OCI-LY7 (cell line): ENCODE results near the gene ADARB2. TPM values are rescaled to one million over a fixed set of nuclear protein-coding genes. Genes with fewer than 3 reads are reported as not detected.
A peak's percentile ranks its signal among the peaks of the same experiment; 100 is the strongest.

Experiments
- BruUV-seq: library from RNA; stranded (reverse); fragments of 400-500 nt; replicated peaks from 2 replicates; lab custom pipeline; 2021; lab: Mats Ljungman, UMichigan
- CTCF ChIA-PET: fragments of 300-600 bp; sonication (Branson Sonifier 250); formaldehyde crosslinking; loops from one replicate; lab custom pipeline; 2022; ENCODE audit warnings: antibody characterized with exemption; ENCODE audit not compliant: unreplicated experiment; lab: Charles Lee
- POLR2A ChIA-PET: fragments of 300-600 bp; sonication (Branson Sonifier 250); formaldehyde crosslinking; loops from one replicate; lab custom pipeline; 2022; ENCODE audit warnings: antibody characterized with exemption; lab: Charles Lee
- DNase-seq: peaks from one replicate; pipeline ENCODE4 v3.0.0-alpha.2; 2015; ENCODE audit warnings: low spot score
- H2AFZ ChIP-seq: fragments of 200-600 bp; sonication (generic), shearing (Covaris generic); 2 replicates; pipeline ENCODE4 v1.6.1; 2014; ENCODE audit warnings: mild to moderate bottlenecking, antibody characterized with exemption, low read length, moderate library complexity
- H3K27ac ChIP-seq: fragments of 200-600 bp; sonication (generic); 2 replicates; pipeline ENCODE4 v1.5.1; 2014; ENCODE audit warnings: mixed run types, low read depth, mild to moderate bottlenecking, moderate library complexity, low read length, inconsistent platforms; ENCODE audit not compliant: poor library complexity, severe bottlenecking
- H3K36me3 ChIP-seq: fragments of 200-600 bp; sonication (generic); 2 replicates; pipeline ENCODE4 v1.6.1; 2014; ENCODE audit warnings: mild to moderate bottlenecking, antibody characterized with exemption, low read length, moderate library complexity, mixed read lengths; ENCODE audit not compliant: insufficient read depth
- H3K4me1 ChIP-seq: fragments of 200-600 bp; sonication (generic); 2 replicates; pipeline ENCODE4 v1.5.1; 2014; ENCODE audit warnings: mild to moderate bottlenecking, low read length; ENCODE audit not compliant: insufficient read depth, poor library complexity, severe bottlenecking
- H3K4me2 ChIP-seq: fragments of 200-600 bp; sonication (generic); 2 replicates; pipeline ENCODE4 v1.6.1; 2014; ENCODE audit warnings: mild to moderate bottlenecking, low read length
- H3K4me3 ChIP-seq: fragments of 200-600 bp; sonication (generic); 2 replicates; pipeline ENCODE4 v1.5.1; 2014; ENCODE audit warnings: mild to moderate bottlenecking, low read depth, low read length; ENCODE audit not compliant: poor library complexity, severe bottlenecking
- H3K79me2 ChIP-seq: fragments of 200-600 bp; sonication (generic); 2 replicates; pipeline ENCODE4 v1.6.1; 2016; ENCODE audit warnings: low read depth, mild to moderate bottlenecking, low read length, moderate library complexity, mixed read lengths; ENCODE audit not compliant: insufficient read depth
- H3K9me2 ChIP-seq: fragments of 200-600 bp; sonication (generic); 2 replicates; pipeline ENCODE4 v1.6.1; 2016; ENCODE audit warnings: mild to moderate bottlenecking, low read length, mixed read lengths; ENCODE audit not compliant: insufficient read depth
- H3K9me3 ChIP-seq: fragments of 200-600 bp; sonication (generic); 2 replicates; pipeline ENCODE4 v1.6.1; 2014; ENCODE audit warnings: mild to moderate bottlenecking, mixed run types, low read length, mixed read lengths
- H4K20me1 ChIP-seq: fragments of 200-600 bp; sonication (generic); 2 replicates; pipeline ENCODE4 v1.6.1; 2014; ENCODE audit warnings: mild to moderate bottlenecking, antibody characterized with exemption, low read length, moderate library complexity, mixed read lengths; ENCODE audit not compliant: insufficient read depth
- EZH2phosphoT487 ChIP-seq: fragments of 200-600 bp; sonication (generic); IDR thresholded peaks from 2 replicates; pipeline ENCODE4 v1.6.1; 2018; ENCODE audit warnings: low read depth, borderline replicate concordance, mild to moderate bottlenecking, mixed run types, antibody characterized with exemption, low read length, moderate library complexity, mixed read lengths
- intact Hi-C: fragments of 100-400 bp; cut with micrococcal nuclease; formaldehyde crosslinking; loops from one replicate; pipeline ENCODE4 v1.10.0; 2022; ENCODE audit not compliant: unreplicated experiment
- total RNA-seq, 2 experiments: library from RNA; depleted of rRNA in 1 of 2; stranded (reverse); fragments of >200 nt in 1 of 2; shearing (Covaris generic) in 1 of 2; gene quantifications; 2 replicates each; pipeline ENCODE4 v1.2.3, GENCODE V29; 2014 to 2022
- TF ChIP-seq, protein P1 (sequence below): fragments of 200-600 bp; sonication (generic); conservative IDR thresholded peaks from 2 replicates; pipeline ENCODE4 v1.5.1; 2014; ENCODE audit warnings: mild to moderate bottlenecking, antibody characterized with exemption, low read length, moderate library complexity, mixed read lengths

The ADARB2 gene
- total RNA-seq, 2 experiments from 2014 or later: 0.03 TPM; not detected in 1

DNA sequence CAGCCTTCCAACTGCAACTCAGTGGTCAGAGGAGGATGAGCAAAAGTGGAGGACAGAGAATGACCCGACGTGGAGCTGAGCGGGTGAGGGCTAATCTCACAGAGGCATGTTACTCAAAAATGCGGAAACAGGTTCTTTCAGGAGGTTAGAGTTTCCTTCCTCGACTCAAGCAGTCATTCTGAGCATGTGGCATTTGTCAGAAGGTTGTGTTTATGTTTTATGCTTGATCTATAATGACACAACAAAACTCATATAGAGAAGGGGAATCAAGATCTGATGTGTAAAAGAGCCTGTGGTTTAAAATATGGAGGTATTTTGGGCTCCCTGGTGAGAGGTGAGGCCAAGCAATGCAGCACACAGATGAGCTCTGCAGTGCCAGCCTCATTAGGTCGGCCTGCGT is 311.4 kb downstream of the ADARB2 start:
- intact Hi-C loops: no loop called here
- ChIA-PET CTCF (no interaction called here), POLR2A (no interaction called here)
- DNase-seq: peak; percentile 27
- Histone ChIP-seq H3K79me2 (no peaks in the 10 kb centered on the region), H2AFZ (no peak overlapping the region), H3K4me1 (peaks cover 16% of the 10 kb centered on the region), H4K20me1 (no peaks in the 10 kb centered on the region; the same call in 1 of the 2 replicates), H3K9me3 (peaks cover 4% of the 10 kb centered on the region; the same call in 1 of the 2 replicates), H3K9me2 (no peaks in the 10 kb centered on the region), H3K4me2 (no peak overlapping the region), H3K27ac (no peak overlapping the region), H3K36me3 (no peaks in the 10 kb centered on the region), H3K4me3 (no peak overlapping the region)
- no TSS peak for BruUV-seq
- TF ChIP-seq, protein P1, sequence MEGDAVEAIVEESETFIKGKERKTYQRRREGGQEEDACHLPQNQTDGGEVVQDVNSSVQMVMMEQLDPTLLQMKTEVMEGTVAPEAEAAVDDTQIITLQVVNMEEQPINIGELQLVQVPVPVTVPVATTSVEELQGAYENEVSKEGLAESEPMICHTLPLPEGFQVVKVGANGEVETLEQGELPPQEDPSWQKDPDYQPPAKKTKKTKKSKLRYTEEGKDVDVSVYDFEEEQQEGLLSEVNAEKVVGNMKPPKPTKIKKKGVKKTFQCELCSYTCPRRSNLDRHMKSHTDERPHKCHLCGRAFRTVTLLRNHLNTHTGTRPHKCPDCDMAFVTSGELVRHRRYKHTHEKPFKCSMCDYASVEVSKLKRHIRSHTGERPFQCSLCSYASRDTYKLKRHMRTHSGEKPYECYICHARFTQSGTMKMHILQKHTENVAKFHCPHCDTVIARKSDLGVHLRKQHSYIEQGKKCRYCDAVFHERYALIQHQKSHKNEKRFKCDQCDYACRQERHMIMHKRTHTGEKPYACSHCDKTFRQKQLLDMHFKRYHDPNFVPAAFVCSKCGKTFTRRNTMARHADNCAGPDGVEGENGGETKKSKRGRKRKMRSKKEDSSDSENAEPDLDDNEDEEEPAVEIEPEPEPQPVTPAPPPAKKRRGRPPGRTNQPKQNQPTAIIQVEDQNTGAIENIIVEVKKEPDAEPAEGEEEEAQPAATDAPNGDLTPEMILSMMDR: no peak
- no peak for TF ChIP-seq EZH2phosphoT487

DNA sequence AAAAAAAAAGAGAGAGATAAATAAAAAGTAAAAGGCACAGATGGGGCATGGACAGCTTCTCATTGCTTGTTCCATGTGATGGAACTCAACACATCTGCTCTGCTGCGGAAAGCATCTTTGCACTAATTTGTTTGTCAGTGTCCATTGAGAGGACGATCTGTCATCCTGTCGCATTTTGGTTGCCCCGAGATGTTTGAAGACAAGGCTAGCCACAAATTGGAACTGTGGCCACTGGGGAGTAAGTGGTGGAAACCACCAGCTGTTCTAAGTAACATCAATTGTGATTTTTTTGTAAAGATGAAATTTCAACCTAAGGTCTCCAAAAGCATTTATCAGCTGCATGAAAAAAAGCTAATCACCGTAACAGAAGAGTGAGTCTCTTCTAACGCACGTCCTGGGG is 312.7 kb downstream of the ADARB2 start:
- Histone ChIP-seq H4K20me1 (no peaks in the 10 kb centered on the region; the same call in 1 of the 2 replicates), H3K4me3 (no peak overlapping the region), H3K36me3 (no peaks in the 10 kb centered on the region), H3K4me1 (peaks cover 27% of the 10 kb centered on the region), H2AFZ (no peak overlapping the region), H3K9me2 (no peaks in the 10 kb centered on the region), H3K79me2 (no peaks in the 10 kb centered on the region), H3K4me2 (no peak overlapping the region), H3K27ac (no peak overlapping the region), H3K9me3 (no peaks in the 10 kb centered on the region)
- no TSS peak for BruUV-seq
- POLR2A ChIA-PET: no interaction called here
- DNase-seq: no peak
- intact Hi-C loops: loop anchor here (5.0 kb wide), 2 partner anchors 93 to 333 kb away; no protein-coding TSS in a partner anchor
- CTCF ChIA-PET: no interaction called here
- TF ChIP-seq, protein P1: no peak
- no peak for TF ChIP-seq EZH2phosphoT487

DNA sequence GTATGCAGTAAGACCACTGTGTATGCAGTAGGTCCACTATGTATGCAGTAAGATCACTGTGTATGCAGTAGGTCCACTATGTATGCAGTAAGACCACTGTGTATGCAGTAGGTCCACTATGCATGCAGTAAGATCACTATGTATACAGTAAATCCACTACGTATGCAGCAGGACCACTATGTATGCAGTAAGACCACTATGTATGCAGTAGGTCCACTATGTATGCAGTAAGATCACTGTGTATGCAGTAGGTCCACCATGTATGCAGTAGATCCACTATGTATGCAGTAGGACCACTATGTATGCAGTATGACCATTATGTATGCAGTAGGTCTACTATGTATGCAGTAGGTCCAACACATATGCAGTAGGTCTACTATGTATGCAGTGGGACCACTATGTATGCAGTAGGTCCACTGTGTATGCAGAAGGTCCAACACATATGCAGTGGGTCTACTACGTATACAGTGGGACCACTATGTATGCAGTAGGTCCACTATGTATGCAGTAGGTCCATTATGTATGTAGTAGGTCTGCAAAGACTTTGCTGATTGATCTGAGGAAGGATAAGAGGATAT is 313.6 kb downstream of the ADARB2 start:
- no peaks in the 10 kb centered on the region for H3K9me2 ChIP-seq
- no peaks in the 10 kb centered on the region for H3K36me3 ChIP-seq
- no peaks in the 10 kb centered on the region for H3K79me2 ChIP-seq
- intact Hi-C loops: loop anchor here (5.0 kb wide), 2 partner anchors 94 to 334 kb away; no protein-coding TSS in a partner anchor
- BruUV-seq: no TSS peak
- H2AFZ ChIP-seq: no peak overlapping the region
- peaks cover 27% of the 10 kb centered on the region for H3K4me1 ChIP-seq
- ChIA-PET POLR2A (no interaction called here), CTCF (no interaction called here)
- H4K20me1 ChIP-seq: no peaks in the 10 kb centered on the region; the same call in 1 of the 2 replicates
- H3K4me3 ChIP-seq: no peak overlapping the region
- TF ChIP-seq, protein P1: no peak
- TF ChIP-seq EZH2phosphoT487: no peak
- DNase-seq: no peak
- no peak overlapping the region for H3K4me2 ChIP-seq
- H3K9me3 ChIP-seq: no peaks in the 10 kb centered on the region
- no peak overlapping the region for H3K27ac ChIP-seq
